Naive thymus-derived CD8-positive, alpha-beta T cell (primary cell): ENCODE results near the gene ELFN1. TPM values are rescaled to one million over a fixed set of nuclear protein-coding genes. Genes with fewer than 3 reads are reported as not detected.

Experiments used
- ATAC-seq, 2 donors: fragments of 150-1000 bp; cut with Tn5 transposase in 1 of 2; sonication (Bioruptor Pico), chemical (Tn5 transposase) in 1 of 2; 1 replicate in 1 of 2; 2 replicates in 1 of 2; pipeline ENCODE4 v1.10.0; 2021; ENCODE audit warnings: mild to moderate bottlenecking in 2 of 2, moderate library complexity in 2 of 2
- POLR2A ChIA-PET: fragments of 350-600 bp; sonication (Branson Sonifier 250); formaldehyde crosslinking; loops from one replicate; lab custom pipeline; 2021; ENCODE audit warnings: antibody characterized with exemption; lab: Charles Lee
- DNase-seq, 10 donors: peaks; one replicate each; pipeline versions ENCODE4 v3.0.0 to v3.0.0-alpha.2; 2020 to 2022
- H3K27ac Mint-ChIP-seq, 10 donors: one replicate each; pipeline ENCODE4 v1.8.0; 2020 to 2022; ENCODE audit warnings: mild to moderate bottlenecking in 10 of 10, mixed read lengths in 10 of 10, moderate library complexity in 4 of 10, inconsistent platforms in 1 of 10
- H3K27me3 Mint-ChIP-seq, 5 donors: one replicate each; pipeline ENCODE4 v1.8.0; 2021 to 2022; ENCODE audit warnings: mixed read lengths in 5 of 5
- H3K36me3 Mint-ChIP-seq, 3 donors: one replicate each; pipeline ENCODE4 v1.8.0; 2020 to 2022; ENCODE audit warnings: mixed read lengths in 3 of 3, mild to moderate bottlenecking in 2 of 3, inconsistent platforms in 1 of 3
- H3K4me1 Mint-ChIP-seq, 4 donors: one replicate each; pipeline ENCODE4 v1.8.0; 2021 to 2022; ENCODE audit warnings: mixed read lengths in 4 of 4
- H3K4me3 Mint-ChIP-seq, 10 donors: one replicate each; pipeline ENCODE4 v1.8.0; 2020 to 2022; ENCODE audit warnings: mild to moderate bottlenecking in 10 of 10, mixed read lengths in 10 of 10, moderate library complexity in 6 of 10, inconsistent platforms in 1 of 10
- H3K9me3 Mint-ChIP-seq, 9 donors: one replicate each; pipeline ENCODE4 v1.8.0; 2020 to 2022; ENCODE audit warnings: mixed read lengths in 9 of 9, mild to moderate bottlenecking in 3 of 9, inconsistent platforms in 1 of 9, moderate library complexity in 1 of 9
- polyA plus RNA-seq, 3 donors: library from polyadenylated mRNA; unstranded; fragments of 300-500 nt; fragmentation: Illumina TruSeq; gene quantifications; one replicate each; pipeline ENCODE4 v1.2.3, GENCODE V29; 2021
- total RNA-seq, 8 experiments: library from RNA in 2 of 8; stranded (reverse) in 2 of 8; gene quantifications; one replicate each; pipeline ENCODE4 v1.2.3 and lab custom pipeline; 2021 to 2026

Gene ELFN1
- total and polyA plus RNA-seq, 5 experiments from 2014 or later: not detected

- POLR2A ChIA-PET: no interaction called here
- Mint-ChIP-seq H3K27me3 (peaks cover 5 to 14% (median 7%) of the 10 kb centered on the region in 5 donors), H3K4me1 (no peaks in the 10 kb centered on the region), H3K4me3 (no peak overlapping the region), H3K36me3 (peaks cover 0 to 3% (median 0%) of the 10 kb centered on the region in 3 donors), H3K27ac (peak overlapping the region in 2 of 10 donors; percentile 55 to 56), H3K9me3 (peaks cover 0 to 3% (median 0%) of the 10 kb centered on the region in 9 donors)
- ATAC-seq (no peak), DNase-seq (no peak)
These were observed 54.2 kb downstream of the ELFN1 start for GRCh38 chr7:1724118-1724910.

- DNase-seq: no peak
- no peak overlapping the region for H3K4me3 Mint-ChIP-seq
- peaks cover 0 to 3% (median 0%) of the 10 kb centered on the region in 3 donors for H3K36me3 Mint-ChIP-seq
- H3K27me3 Mint-ChIP-seq: peaks cover 5 to 14% (median 7%) of the 10 kb centered on the region in 5 donors
- peaks cover 0 to 6% (median 0%) of the 10 kb centered on the region in 9 donors for H3K9me3 Mint-ChIP-seq
- POLR2A ChIA-PET: no interaction called here
- H3K27ac Mint-ChIP-seq: peak overlapping the region in 1 of 10 donors; percentile 46
- no peak for ATAC-seq
- no peaks in the 10 kb centered on the region for H3K4me1 Mint-ChIP-seq
These were observed 55.2 kb downstream of the ELFN1 start for GRCh38 chr7:1725199-1725690.

- ATAC-seq (no peak), DNase-seq (no peak)
- Mint-ChIP-seq H3K27me3 (peaks cover 5 to 14% (median 7%) of the 10 kb centered on the region in 5 donors), H3K4me1 (no peaks in the 10 kb centered on the region), H3K9me3 (peaks cover 0 to 6% (median 0%) of the 10 kb centered on the region in 9 donors), H3K36me3 (peaks cover 0 to 3% (median 0%) of the 10 kb centered on the region in 3 donors), H3K27ac (peak overlapping the region in 2 of 10 donors; percentile 34 to 46), H3K4me3 (no peak overlapping the region)
- POLR2A ChIA-PET: no interaction called here
These were observed 55.9 kb downstream of the ELFN1 start for GRCh38 chr7:1725766-1726630.

DNA sequence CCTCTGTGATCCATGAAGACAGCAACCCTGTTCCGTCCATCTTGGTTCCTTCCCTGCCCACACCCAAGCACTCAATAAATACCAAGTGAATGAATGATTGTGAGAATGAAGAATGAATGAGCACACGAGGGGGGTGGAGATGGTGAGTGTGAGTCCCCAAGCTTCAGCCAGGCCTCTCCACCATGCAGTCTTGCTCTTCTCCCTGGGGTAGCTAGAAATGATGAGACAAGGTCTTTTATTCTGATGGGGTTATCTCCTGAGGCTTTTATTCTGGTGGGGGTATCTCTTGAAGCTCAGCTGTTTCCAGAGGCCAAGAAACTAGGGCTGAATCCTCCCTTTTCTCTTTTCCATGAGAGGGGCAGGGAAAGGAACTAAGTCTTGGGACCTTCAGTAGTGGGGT is 57.0 kb downstream of the ELFN1 start:
- POLR2A ChIA-PET: no interaction called here
- H3K36me3 Mint-ChIP-seq: peaks cover 0 to 3% (median 0%) of the 10 kb centered on the region in 3 donors
- no peak overlapping the region for H3K4me3 Mint-ChIP-seq
- H3K9me3 Mint-ChIP-seq: peaks cover 0 to 6% (median 0%) of the 10 kb centered on the region in 9 donors
- H3K27me3 Mint-ChIP-seq: peaks cover 5 to 18% (median 10%) of the 10 kb centered on the region in 5 donors
- ATAC-seq: no peak
- DNase-seq: no peak
- H3K27ac Mint-ChIP-seq: no peak overlapping the region
- H3K4me1 Mint-ChIP-seq: no peaks in the 10 kb centered on the region

DNA sequence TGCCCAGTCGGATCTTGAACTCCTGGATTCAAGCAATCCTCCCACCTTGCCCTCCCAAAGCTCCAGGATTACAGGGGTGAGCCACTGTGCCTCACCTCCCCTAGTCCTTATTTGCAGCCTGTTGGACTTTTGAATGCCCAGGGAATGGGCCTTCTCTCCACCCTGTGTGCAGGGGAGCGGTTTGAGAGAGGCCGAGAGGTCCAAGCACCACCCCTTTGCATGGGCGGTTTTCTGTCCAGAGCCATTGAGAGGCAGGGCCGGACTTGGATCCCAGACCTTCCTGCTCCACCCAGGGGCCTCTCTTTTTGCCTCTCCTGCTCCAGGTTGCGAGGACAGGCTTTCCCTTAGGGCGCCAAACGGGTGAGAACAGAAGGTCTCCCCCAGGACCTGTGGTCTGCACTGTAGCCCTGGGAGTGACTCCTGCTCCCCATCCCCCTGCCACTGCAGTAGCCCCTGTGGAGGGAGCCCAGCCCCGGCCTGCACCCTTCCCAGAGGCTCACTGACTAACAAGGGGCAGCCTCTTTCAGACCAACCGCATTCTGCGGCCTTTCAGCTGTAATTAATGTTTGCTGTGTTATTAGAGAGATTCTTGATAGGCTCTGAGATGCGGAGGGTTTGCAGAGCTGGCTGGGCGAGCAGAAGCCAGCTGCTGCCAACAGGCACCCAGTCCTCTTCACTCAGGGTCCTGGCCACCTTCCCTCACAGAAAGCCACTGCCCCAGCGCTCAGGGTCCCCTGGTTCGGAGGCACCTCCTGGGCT is 57.9 kb downstream of the ELFN1 start:
- ATAC-seq: no peak
- POLR2A ChIA-PET: no interaction called here

DNA sequence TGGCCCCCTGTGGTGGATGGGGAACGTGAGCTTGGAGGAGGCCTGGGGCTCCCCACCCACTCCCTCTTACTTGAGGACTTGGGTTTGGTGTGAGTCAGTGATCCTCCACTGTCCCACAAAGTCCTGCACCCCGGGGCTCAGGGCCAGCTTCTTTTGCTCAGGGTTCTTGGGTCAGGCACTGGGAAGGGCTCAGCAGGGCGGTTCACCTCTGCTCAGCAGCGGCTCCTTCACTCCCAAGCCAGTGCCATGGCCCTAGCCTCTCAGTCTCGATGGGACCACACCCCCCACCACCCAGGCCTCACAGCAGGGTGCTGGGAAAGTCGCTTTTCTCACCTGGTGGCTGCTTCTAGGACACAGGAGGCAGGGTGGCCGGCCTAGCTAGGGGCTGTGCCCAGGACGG is 59.1 kb downstream of the ELFN1 start:
- DNase-seq (no peak), ATAC-seq (no peak)
- Mint-ChIP-seq H3K4me1 (no peaks in the 10 kb centered on the region), H3K27ac (no peak overlapping the region), H3K9me3 (peaks cover 0 to 6% (median 0%) of the 10 kb centered on the region in 9 donors), H3K36me3 (peaks cover 0 to 3% (median 0%) of the 10 kb centered on the region in 3 donors), H3K27me3 (peaks cover 5 to 18% (median 10%) of the 10 kb centered on the region in 5 donors), H3K4me3 (no peak overlapping the region)
- POLR2A ChIA-PET: no interaction called here

More for the DNA sequence above, 57.9 kb downstream of the ELFN1 start:
- Mint-ChIP-seq H3K4me1 (no peaks in the 10 kb centered on the region), H3K27ac (no peak overlapping the region), H3K27me3 (peaks cover 5 to 18% (median 10%) of the 10 kb centered on the region in 5 donors), H3K36me3 (peaks cover 0 to 3% (median 0%) of the 10 kb centered on the region in 3 donors), H3K4me3 (no peak overlapping the region), H3K9me3 (peaks cover 0 to 6% (median 0%) of the 10 kb centered on the region in 9 donors)
- no peak for DNase-seq

DNA sequence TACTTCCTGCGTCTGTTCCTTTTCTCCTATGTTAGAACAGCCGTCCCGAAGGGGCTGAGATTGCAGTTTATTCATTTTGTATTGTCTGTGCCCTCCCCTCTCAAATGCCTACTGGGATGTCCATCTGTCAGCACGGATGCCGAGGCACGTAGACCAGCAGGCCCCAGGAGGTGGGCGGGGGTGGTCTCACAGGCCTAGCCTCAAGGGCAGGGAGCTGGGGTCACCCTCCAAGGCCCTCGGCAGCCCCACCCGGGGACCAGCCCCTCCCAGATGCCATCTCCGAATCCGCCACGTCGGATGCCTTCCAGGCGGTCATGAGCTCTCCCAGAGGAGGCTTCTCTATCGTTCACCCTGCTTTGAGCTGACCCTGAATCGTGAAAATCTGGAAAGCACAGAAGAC is 59.7 kb downstream of the ELFN1 start:
- H3K4me3 Mint-ChIP-seq: no peak overlapping the region
- ATAC-seq (no peak), DNase-seq (no peak)
- H3K27me3 Mint-ChIP-seq: peaks cover 5 to 18% (median 10%) of the 10 kb centered on the region in 5 donors
- peaks cover 0 to 3% (median 0%) of the 10 kb centered on the region in 3 donors for H3K36me3 Mint-ChIP-seq
- no peaks in the 10 kb centered on the region for H3K4me1 Mint-ChIP-seq
- POLR2A ChIA-PET: no interaction called here
- no peak overlapping the region for H3K27ac Mint-ChIP-seq
- H3K9me3 Mint-ChIP-seq: peaks cover 0 to 6% (median 0%) of the 10 kb centered on the region in 9 donors

DNA sequence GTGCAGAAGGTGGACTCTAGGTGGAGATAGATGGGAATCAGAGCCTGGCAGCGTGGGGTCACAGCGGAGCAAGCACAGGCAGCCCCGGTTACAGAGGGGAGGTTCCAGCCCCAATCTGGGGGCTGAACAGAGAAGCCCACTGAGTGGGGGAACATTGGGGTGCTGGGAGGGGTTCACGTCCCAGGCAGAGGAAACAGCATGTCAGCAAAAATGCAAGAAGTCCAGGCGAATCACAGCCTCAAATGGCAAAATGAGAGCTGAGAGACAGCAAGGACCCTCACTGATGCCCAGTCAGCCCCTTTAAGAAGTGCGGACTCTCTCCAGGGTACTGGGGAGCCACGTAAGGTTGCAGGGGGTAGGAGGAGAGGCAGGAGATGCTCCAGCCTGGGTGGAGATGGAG is 62.0 kb downstream of the ELFN1 start:
- ATAC-seq: no peak
- DNase-seq: no peak
- Mint-ChIP-seq H3K4me1 (peaks cover 0 to 2% (median 0%) of the 10 kb centered on the region in 4 donors), H3K4me3 (no peak overlapping the region), H3K27ac (peak overlapping the region in 2 of 10 donors; percentile 71 to 76), H3K9me3 (peaks cover 0 to 6% (median 0%) of the 10 kb centered on the region in 9 donors), H3K36me3 (peaks cover 0 to 3% (median 0%) of the 10 kb centered on the region in 3 donors), H3K27me3 (peaks cover 0 to 12% (median 1%) of the 10 kb centered on the region in 5 donors)
- POLR2A ChIA-PET: no interaction called here

DNA sequence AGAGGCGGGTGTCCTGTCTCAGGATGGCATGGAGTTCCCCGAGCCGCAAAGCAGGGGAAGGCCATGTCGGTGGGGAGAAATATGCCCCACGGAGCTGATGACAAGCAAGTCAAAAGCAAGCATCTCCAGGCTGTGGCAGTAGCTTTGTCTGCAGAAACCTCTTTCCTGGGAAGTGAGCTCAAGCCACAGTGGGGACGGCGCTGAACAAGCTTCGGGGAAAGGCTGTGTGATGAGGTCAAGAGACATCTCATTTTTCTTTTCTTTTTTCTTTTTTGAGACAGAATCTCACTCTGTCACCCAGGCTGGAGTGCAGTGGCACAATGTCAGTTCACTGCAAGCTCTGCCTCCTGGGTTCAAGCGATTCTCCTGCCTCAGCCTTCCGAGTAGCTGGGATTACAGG is 62.6 kb downstream of the ELFN1 start:
- peaks cover 0 to 3% (median 0%) of the 10 kb centered on the region in 3 donors for H3K36me3 Mint-ChIP-seq
- POLR2A ChIA-PET: no interaction called here
- H3K4me1 Mint-ChIP-seq: peaks cover 0 to 2% (median 0%) of the 10 kb centered on the region in 4 donors
- peak overlapping the region in 1 of 10 donors; percentile 76 for H3K27ac Mint-ChIP-seq
- ATAC-seq (no peak), DNase-seq (no peak)
- H3K4me3 Mint-ChIP-seq: no peak overlapping the region
- peaks cover 0 to 13% (median 0%) of the 10 kb centered on the region in 5 donors for H3K27me3 Mint-ChIP-seq
- peaks cover 0 to 6% (median 0%) of the 10 kb centered on the region in 9 donors for H3K9me3 Mint-ChIP-seq

- H3K27ac Mint-ChIP-seq: no peak overlapping the region
- no peak overlapping the region for H3K4me3 Mint-ChIP-seq
- ATAC-seq: no peak
These were observed 63.3 kb downstream of the ELFN1 start for GRCh38 chr7:1733206-1733907.

DNA sequence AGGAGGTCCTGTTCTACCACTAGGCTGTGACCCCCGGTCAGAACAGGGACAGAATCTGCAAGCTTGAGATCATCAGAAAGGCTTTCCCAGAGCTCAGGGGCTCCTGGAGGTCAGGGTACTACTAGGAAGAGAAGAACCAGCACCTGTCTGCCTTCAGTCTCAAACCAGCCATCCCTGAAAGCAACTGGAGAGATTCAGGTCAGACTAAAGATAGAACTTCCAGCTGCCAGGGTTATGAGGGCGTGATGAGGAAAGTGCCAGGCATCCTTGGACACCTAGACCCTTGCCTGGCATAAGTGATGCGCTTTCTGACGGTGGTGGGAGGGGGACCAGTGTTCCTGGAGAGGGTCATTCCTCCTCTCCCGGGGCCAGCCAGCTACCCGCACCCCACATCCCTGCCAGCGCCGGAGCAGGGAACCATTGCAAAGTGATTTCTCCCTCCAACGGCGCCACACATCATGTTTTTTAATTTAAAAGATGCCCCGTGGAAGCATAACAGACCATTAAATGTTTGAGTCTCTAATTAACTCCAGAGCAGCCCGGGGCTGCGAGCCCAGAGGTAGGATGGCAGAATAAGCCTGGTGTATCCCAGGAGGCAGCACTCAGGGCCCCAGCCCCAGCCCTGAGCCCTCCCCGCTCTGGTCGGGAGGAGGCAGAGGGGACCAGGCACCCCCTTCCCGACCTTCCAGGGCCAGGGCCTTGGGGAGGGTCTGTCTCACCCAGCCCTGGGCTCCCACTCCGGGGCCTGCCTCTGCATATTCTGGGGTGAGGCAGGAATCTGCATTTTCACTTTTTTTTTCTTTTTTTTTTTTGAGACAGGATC is 64.0 kb downstream of the ELFN1 start:
- Mint-ChIP-seq H3K27me3 (peaks cover 2 to 14% (median 8%) of the 10 kb centered on the region in 5 donors), H3K4me3 (no peak overlapping the region), H3K36me3 (no peaks in the 10 kb centered on the region), H3K9me3 (peaks cover 0 to 6% (median 0%) of the 10 kb centered on the region in 9 donors), H3K4me1 (peaks cover 9 to 11% (median 11%) of the 10 kb centered on the region in 4 donors), H3K27ac (no peak overlapping the region)
- ATAC-seq (no peak), DNase-seq (no peak)
- POLR2A ChIA-PET: no interaction called here

More at GRCh38 chr7:1733206-1733907, 63.3 kb downstream of the ELFN1 start:
- H3K27me3 Mint-ChIP-seq: peaks cover 0 to 11% (median 2%) of the 10 kb centered on the region in 5 donors
- no peak for DNase-seq
- H3K9me3 Mint-ChIP-seq: peaks cover 0 to 6% (median 0%) of the 10 kb centered on the region in 9 donors
- POLR2A ChIA-PET: no interaction called here
- H3K4me1 Mint-ChIP-seq: peaks cover 3 to 5% (median 4%) of the 10 kb centered on the region in 4 donors
- peaks cover 0 to 2% (median 0%) of the 10 kb centered on the region in 3 donors for H3K36me3 Mint-ChIP-seq
